Hematopoietic multipotent progenitor cell treated with erythropoietin and hydrocortisone succinate and interleukin-3 and kit ligand, for 8 days (in vitro differentiated cells): ENCODE data around the gene SPG21.
A peak's percentile ranks its signal among the peaks of the same experiment; 100 is the strongest.
"Not testable (repeated sequence)": the region's sequence is repeated elsewhere in the genome, so short reads cannot be mapped to it uniquely, and the experiment has no call there.

Experiments
- DNase-seq: peaks from one replicate; pipeline ENCODE4 v3.0.0-alpha.2; 2015

Gene SPG21, protein sequence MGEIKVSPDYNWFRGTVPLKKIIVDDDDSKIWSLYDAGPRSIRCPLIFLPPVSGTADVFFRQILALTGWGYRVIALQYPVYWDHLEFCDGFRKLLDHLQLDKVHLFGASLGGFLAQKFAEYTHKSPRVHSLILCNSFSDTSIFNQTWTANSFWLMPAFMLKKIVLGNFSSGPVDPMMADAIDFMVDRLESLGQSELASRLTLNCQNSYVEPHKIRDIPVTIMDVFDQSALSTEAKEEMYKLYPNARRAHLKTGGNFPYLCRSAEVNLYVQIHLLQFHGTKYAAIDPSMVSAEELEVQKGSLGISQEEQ

GRCh38 chr15:64989416-64990167, at the start of gene SPG21:
SPG21 (minus strand) TSS chr15:64989914; CDS start chr15:64983569, 6,345 bp downstream.
- peak; percentile 89 for DNase-seq

- no peak for DNase-seq
Observed at GRCh38 chr15:65038836-65039235, 49.1 kb upstream of the SPG21 start.

DNA sequence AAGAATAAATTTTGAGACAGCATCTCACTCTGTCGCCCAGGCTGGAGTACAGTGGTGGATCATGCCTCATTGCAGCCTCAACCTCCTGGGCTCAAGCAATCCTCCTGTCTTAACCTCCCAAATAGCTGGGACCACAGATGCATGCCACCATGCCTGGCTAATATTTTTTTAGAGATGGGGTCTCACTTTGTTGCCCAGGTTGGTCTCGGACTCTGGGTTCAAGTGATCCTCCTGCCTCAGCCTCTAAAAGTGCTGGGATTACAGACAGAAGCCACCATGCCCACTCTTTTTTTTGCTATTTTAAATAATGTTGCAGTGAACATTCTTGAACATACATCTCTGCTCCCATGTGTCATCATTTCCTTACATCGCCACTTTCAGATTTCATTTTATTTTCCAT, 48.7 kb upstream of the SPG21 start:
- DNase-seq = no peak

DNA sequence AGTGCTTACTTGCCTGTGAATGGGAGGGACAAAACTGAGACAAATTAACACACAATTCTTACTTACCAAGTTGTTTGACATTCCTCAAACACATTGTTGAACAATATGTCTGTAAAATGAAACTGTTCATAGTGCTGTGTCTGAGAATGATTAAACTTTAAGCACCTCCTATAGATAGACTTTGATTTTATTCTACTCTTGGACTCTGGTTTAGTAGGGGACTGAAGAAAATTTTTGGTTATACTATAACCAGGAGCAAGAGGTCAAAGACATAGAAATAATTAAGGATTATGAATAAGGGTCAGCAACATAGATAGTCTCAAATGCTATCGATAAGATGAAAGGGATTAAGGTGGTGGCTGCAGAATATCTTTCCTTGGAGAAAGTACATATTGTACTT, 47.6 kb upstream of the SPG21 start:
- DNase-seq = no peak

DNA sequence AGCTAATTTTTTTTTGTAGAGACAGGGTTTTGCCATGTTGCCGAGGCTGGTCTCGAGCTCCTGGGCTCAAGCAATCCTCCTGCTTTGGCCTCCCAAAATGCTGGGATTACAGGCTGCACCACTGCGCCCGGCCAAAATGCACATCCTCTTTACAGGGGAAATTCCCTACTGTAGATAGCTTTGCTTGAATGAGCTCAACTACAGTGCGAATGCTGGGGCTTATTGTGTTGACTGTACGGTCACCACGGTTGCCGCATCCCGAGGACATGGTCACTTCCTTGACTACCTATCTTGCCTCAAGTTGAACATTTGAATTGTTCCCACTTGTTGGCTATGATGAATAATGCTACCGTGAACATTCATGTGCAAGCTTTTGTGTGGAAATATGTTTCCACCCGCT, 45.0 kb upstream of the SPG21 start:
- no peak for DNase-seq

DNA sequence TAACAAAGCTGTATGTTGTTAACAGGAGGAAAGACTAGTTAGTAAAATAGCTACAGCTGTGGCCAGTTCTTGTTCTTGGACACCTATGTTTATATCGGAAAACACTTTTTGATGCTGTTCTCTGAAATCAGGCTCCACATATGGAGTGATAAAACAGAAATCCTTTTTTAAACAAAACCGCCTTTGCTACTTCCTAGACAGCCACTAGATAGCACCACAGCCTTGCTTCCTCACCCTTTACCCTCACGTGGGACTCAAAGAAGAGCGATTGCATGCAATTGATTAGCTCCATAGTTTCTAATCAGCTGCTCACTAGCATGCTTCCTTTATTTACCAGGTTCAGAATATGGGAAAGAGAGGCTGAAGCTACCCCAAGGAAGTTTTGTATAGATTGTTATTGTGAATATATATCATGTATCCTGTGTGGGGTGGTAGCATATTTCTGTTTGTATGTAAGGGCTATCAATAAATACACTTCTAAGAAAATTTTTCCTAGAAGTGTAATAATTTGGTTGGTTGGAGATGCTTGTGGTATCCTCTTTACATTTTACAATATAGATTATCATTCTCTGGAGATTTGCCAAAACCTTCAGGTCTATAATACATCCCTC, 44.0 kb upstream of the SPG21 start:
- DNase-seq = peak; percentile 68

GRCh38 chr15:65032801-65033537, 43.3 kb upstream of the SPG21 start:
- peak; percentile 80 for DNase-seq

DNA sequence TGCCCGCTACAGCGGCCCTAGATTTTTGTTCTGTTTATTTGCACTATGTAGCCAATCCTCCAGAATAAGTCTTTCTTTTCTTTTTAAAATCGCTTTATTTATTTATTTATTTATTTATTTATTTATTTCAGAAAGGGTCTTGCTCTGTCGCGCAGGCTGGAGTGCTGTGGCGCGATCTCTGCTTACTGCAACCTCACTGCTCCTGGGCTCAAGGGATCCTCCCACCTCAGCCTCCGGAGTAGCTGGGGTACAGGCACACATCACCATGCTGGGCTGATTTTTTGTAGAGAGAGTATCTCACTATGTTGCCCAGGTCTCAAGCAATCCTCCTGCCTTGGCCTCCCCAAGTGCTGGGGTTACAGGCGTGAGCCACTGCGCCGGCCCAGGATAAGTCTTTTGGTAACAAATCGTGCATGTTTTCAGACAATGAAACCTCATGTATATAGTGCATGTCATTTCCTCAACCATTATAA, 40.1 kb upstream of the SPG21 start:
- DNase-seq = no peak

- DNase-seq = peak; percentile 88
Observed at GRCh38 chr15:65028921-65029735, 39.4 kb upstream of the SPG21 start, which contains the start of gene MTFMT. MTFMT (minus strand) TSS chr15:65029639; CDS start chr15:65029613, 26 bp downstream.

DNA sequence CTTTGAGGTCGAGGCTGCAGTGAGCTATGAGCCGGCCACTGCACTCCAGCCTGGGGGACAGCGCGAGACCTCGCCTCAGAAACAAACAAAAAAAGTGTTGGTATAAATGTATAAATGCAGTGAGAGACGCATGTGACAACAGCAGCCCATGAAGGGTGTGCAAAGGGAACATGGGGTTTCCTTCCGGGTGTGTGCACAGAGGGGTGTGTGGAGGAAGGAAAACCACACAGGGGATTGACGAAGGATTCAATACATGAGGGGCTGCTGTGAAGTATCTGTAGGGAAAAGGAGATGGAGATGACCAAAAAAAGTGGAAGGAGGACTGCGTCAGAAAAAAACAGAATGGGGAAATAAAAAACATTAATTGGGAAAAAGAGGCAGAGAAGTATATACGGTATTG, 38.6 kb upstream of the SPG21 start:
- DNase-seq = peak; percentile 17

DNA sequence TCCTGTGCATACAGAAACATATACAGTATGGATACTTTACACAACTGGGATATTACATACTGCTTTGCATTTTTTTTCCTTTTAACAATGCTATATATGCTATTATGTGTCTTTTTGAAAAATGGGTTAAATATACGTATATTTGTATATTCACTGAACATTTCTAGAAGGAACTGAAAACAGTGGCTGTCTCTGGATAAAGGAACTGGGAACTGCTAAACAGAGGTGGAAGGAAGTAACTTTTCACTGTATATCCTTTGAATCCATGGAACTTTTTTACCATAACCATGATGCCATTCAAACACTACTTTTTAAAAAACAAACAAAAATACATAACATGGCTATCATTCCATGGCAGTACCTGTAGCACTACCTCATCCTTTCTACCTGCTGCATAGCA, 37.9 kb upstream of the SPG21 start:
- no peak for DNase-seq

GRCh38 chr15:65026756-65027155, 37.0 kb upstream of the SPG21 start:
- no peak for DNase-seq

DNA sequence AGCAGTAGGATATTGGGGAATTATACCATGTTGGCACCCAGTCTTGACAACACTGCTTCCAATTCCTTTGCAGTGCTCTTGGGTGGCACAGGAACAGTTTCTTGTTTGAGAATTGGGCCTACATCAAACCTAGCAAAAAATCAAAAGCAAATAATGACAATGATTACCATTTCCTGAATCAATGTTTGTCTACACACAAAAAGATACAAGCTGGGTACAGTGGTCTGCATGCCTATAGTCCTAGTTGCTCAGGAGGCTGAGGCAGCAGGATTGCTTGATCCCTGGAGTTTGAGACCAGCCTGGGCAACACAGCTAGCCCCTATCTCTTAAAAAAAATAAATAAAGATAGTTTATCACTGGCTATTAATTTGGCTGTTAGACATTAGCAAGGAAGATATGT, 31.8 kb upstream of the SPG21 start:
- no peak for DNase-seq

DNA sequence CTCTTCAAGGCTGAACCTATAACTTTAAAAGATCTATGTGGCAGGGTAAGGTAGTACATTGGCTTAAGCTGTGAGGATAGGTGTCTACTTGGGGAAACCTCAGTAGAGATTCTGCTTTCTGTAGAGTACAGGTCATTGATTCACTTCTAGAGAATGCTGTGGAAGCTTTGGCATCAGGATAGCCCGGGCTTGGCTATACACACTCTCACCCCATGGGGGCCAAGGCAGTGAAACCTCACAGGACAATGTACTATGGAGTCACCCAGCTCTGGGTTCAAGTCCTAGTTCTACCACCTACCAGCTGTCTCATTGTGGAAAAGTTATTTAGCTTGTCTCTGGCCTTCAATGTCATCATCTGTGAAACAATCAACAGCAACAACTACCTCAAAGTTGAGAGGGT, 30.7 kb upstream of the SPG21 start:
- DNase-seq = no peak

DNA sequence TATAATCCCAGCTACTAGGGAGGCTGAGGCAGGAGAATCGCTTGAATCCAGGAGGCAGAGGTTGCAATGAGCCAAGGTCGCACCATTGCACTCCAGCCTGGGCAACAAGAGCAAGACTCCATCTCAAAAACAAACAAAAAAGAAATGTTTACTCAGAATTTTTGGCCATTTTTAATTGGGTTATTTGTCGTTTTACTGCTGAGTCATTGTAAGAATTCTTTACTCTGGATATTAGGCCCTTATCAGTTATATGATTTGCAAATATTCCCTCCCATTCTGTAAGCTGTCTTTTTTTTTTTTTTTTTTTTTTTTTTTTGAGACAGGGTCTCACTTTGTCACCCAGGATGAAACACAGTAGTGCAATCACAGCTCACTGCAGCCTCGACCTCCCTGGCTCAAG, 21.5 kb upstream of the SPG21 start:
- DNase-seq = not testable (repeated sequence)

DNA sequence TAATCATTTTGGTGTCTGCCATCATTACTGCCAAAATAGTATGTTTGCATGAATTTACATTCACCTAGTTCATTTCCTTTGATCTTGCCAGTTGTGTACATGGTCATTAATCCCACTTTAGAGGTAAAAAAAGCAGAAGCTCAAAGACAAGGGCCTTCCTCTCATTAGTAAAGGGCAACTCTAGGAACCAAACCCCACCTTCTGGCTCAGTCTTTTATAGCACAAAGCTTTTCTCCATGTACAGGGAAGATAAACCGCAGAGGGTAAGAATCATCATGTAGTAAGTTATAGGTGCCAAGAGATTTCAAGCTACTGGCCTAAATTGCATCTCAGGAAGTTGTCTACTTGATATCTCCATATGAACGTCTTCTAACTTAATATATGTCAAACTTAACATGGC, 19.3 kb upstream of the SPG21 start:
- peak; percentile 21 for DNase-seq

- no peak for DNase-seq
Observed at GRCh38 chr15:65006876-65007275, 17.2 kb upstream of the SPG21 start.

- DNase-seq = no peak
Observed at GRCh38 chr15:65004993-65005392, 15.3 kb upstream of the SPG21 start.

DNA sequence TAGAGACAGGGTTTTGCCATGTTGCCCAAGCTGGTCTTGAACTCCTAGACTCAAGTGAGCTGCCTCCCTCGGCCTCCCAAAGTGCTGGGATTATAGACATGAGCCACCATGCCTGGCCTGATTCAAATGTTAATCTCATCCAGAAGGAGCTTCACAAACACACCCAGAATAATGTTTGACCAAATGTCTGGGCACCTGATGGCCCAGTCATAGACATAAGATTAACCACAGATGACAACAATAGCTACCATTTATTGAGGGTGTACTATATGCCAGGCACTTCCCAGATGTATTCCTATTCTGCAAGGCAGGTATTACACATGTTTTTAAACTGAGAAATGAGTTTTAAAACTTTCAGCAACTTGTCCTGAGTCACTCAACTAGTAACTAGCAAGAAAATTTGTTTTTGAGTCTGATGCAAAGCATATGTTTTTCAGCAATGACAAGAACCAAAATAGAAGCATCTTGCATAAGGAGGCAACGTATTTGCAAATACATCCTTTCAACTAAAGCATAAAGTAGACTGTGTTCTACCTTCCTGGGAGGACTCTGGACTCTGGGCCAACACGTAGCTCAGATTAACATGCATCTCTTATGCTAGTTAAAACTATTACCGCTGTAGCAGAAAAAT, 8.1 kb upstream of the SPG21 start:
- no peak for DNase-seq

DNA sequence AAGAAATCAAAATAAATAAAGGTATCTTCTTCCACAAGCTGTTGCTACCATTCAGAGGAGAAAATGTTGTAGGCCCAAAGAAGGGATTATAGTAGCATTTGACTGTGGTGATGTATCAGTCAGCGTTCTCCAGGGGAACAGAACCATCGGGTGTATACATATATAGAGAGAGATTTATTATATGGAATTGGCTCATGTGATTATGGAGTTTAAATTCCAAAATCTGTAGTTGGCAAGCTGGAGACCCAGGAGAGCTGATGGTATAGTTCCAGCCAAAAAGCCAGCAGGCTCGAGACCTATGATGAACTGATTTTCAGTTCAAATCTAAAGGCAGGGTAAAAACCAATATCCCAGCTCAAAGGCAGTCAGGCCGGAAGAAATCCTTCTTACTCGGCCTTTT, 7.4 kb upstream of the SPG21 start:
- DNase-seq = no peak

DNA sequence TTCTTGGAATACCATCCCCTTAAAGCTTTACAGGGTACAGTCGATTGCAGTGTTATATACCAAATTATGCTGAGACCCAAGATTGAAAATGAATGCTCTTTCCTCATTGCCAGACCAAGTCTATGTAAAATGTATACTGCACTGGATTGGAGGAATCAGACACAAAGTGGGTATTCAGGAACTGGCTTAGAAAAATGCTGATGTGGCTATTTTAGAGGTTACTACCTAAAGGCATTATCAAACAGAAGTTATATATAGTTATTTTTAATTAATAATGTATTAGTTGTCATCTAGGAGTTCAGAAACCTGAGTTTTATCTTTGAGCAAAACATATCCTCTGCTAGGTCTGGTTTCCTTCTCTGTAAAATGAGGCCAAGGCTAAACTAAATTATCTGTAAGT, 3.6 kb upstream of the SPG21 start:
- no peak for DNase-seq
